ENCODE results near the gene NRG3. TPM values are rescaled to one million over a fixed set of nuclear protein-coding genes. Genes with fewer than 3 reads are reported as not detected.

NRG3 gene
- total and polyA plus RNA-seq, 8 donors, result 0.14 to 0.59 (median 0.25) TPM; not detected in 2

GRCh38 chr10:82440775-82441174 lies 565.8 kb downstream of the NRG3 start:
- no peak for TF ChIP-seq CTCF (IDR thresholded peaks at IDR 0.05)
- Histone ChIP-seq H3K27me3 (no peaks in the 10 kb centered on the region), H3K27ac (no peak overlapping the region), H3K4me1 (no peaks in the 10 kb centered on the region), H3K4me3 (no peak overlapping the region), H3K36me3 (no peaks in the 10 kb centered on the region), H3K9me3 (no peaks in the 10 kb centered on the region)
- no peak for DNase-seq
- intact Hi-C loops (cut with DNase I), result no loop called here
- FAIRE-seq, result no peak
- no peak for ATAC-seq

GRCh38 chr10:82452046-82452445 lies 577.1 kb downstream of the NRG3 start:
- Histone ChIP-seq H3K27ac (no peak overlapping the region), H3K27me3 (no peaks in the 10 kb centered on the region), H3K4me1 (no peaks in the 10 kb centered on the region), H3K36me3 (no peaks in the 10 kb centered on the region), H3K9me3 (no peaks in the 10 kb centered on the region), H3K4me3 (no peak overlapping the region)
- TF ChIP-seq CTCF (IDR thresholded peaks at IDR 0.05), result no peak
- WGBS, 2 donors, result 90% methylated on average over 3 of the region's 3 CpGs
- FAIRE-seq (no peak), DNase-seq (no peak), ATAC-seq (no peak)
- intact Hi-C loops (cut with DNase I), result no loop called here

GRCh38 chr10:82452676-82453075 lies 577.7 kb downstream of the NRG3 start:
- no peaks in the 10 kb centered on the region for H3K27me3 ChIP-seq
- intact Hi-C loops (cut with DNase I), result no loop called here
- no peaks in the 10 kb centered on the region for H3K4me1 ChIP-seq
- WGBS, 2 donors, result 46 to 55% methylated on average over 1 of the region's 1 CpG
- TF ChIP-seq CTCF (IDR thresholded peaks at IDR 0.05), result no peak
- H3K9me3 ChIP-seq, result no peaks in the 10 kb centered on the region
- H3K4me3 ChIP-seq, result no peak overlapping the region
- ATAC-seq, result no peak
- FAIRE-seq, result no peak
- H3K27ac ChIP-seq, result no peak overlapping the region
- no peaks in the 10 kb centered on the region for H3K36me3 ChIP-seq
- DNase-seq, result no peak

- ATAC-seq, result no peak
- no peak for TF ChIP-seq CTCF (IDR thresholded peaks at IDR 0.05)
- intact Hi-C loops (cut with DNase I), result no loop called here
These were observed 578.8 kb downstream of the NRG3 start for GRCh38 chr10:82453678-82454293.

GRCh38 chr10:82462910-82463551 lies 588.0 kb downstream of the NRG3 start:
- Histone ChIP-seq H3K27me3 (no peaks in the 10 kb centered on the region), H3K4me3 (no peak overlapping the region), H3K9me3 (no peaks in the 10 kb centered on the region), H3K27ac (no peak overlapping the region), H3K4me1 (no peaks in the 10 kb centered on the region), H3K36me3 (no peaks in the 10 kb centered on the region)
- DNase-seq (no peak), FAIRE-seq (no peak), ATAC-seq (peak in 2 of 4 donors; percentile 32 to 56)
- intact Hi-C loops (cut with DNase I), result no loop called here
- WGBS, 2 donors, result 45 to 50% methylated on average over 4 of the region's 4 CpGs
- no peak for TF ChIP-seq CTCF (IDR thresholded peaks at IDR 0.05)

More at GRCh38 chr10:82453678-82454293, 578.8 kb downstream of the NRG3 start:
- H3K4me1 ChIP-seq, result no peaks in the 10 kb centered on the region
- FAIRE-seq (no peak), DNase-seq (no peak)
- no peak overlapping the region for H3K27ac ChIP-seq
- 86% methylated on average over 2 of the region's 2 CpGs for WGBS, 2 donors
- no peaks in the 10 kb centered on the region for H3K36me3 ChIP-seq
- no peaks in the 10 kb centered on the region for H3K27me3 ChIP-seq
- H3K4me3 ChIP-seq, result no peak overlapping the region
- no peaks in the 10 kb centered on the region for H3K9me3 ChIP-seq
